ENCODE results near the gene LARP4B.

DNA sequence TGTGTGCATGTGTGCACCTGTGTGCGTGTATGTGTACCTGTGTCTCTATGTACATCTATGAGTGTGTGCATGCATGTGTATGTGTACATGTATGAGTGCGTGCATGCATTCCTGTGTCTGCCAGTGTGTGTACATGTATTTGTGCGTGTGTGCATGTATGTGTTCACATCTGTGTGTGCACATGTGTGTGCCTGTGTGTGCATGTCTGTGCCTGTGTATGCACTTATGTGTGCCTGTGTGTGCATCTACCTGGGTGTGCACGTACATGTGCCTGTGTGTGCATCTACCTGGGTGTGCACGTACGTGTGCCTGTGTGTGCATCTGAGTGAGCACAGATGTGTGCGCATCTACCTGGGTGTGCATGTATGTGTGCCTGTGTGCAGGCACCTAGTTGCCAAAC, 139.9 kb downstream of the LARP4B start:
- TF ChIP-seq EP300 (IDR thresholded peaks at IDR 0.05), result no peak
- TF ChIP-seq, protein P1, sequence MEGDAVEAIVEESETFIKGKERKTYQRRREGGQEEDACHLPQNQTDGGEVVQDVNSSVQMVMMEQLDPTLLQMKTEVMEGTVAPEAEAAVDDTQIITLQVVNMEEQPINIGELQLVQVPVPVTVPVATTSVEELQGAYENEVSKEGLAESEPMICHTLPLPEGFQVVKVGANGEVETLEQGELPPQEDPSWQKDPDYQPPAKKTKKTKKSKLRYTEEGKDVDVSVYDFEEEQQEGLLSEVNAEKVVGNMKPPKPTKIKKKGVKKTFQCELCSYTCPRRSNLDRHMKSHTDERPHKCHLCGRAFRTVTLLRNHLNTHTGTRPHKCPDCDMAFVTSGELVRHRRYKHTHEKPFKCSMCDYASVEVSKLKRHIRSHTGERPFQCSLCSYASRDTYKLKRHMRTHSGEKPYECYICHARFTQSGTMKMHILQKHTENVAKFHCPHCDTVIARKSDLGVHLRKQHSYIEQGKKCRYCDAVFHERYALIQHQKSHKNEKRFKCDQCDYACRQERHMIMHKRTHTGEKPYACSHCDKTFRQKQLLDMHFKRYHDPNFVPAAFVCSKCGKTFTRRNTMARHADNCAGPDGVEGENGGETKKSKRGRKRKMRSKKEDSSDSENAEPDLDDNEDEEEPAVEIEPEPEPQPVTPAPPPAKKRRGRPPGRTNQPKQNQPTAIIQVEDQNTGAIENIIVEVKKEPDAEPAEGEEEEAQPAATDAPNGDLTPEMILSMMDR (IDR thresholded peaks at IDR 0.05), result no peak
- no peak for TF ChIP-seq POLR2AphosphoS5 (IDR thresholded peaks at IDR 0.05)

Measured in gastroesophageal sphincter (tissue), 3 donors.